Peyer's patch (tissue), 4 donors: ENCODE measurements around the gene PCBP3.

ENCODE experiments used
- POLR2A ChIP-seq, 2 donors: fragments of 450-650 bp; IDR thresholded peaks; one replicate each; pipeline ENCODE4 v1.5.1; 2017; ENCODE audit warnings: antibody characterized with exemption in 2 of 2, mild to moderate bottlenecking in 2 of 2, moderate library complexity in 2 of 2
- TF ChIP-seq, protein P1 (sequence below), 6 experiments: fragments of 450-650 bp in 4 of 6; fragments of 200-600 bp in 2 of 6; sonication (generic) in 1 of 6; IDR thresholded peaks; one replicate each; pipeline ENCODE4 v1.5.1; 2017 to 2019; ENCODE audit warnings: antibody characterized with exemption in 6 of 6, mild to moderate bottlenecking in 3 of 6, moderate library complexity in 1 of 6

DNA sequence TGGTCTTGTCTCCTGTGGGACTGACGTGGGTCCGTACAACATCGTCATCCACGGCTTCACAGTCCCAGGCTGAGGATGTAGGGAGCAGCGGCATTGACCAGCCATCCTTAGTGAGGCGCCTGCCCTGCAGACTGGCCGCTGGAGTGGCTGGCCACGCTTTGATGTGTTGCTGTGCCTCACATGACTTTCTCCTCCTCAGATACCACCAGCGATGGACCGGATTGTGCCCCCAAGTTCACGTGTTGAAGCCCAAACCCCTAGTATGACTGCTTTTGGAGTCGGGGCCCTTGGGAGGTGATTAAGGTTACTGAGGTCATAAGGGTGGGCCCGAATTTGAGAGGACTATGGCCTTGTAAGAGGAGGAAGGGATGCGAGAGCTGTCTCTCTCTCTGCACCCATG is 122.5 kb downstream of the PCBP3 start:
- TF ChIP-seq, protein P1, sequence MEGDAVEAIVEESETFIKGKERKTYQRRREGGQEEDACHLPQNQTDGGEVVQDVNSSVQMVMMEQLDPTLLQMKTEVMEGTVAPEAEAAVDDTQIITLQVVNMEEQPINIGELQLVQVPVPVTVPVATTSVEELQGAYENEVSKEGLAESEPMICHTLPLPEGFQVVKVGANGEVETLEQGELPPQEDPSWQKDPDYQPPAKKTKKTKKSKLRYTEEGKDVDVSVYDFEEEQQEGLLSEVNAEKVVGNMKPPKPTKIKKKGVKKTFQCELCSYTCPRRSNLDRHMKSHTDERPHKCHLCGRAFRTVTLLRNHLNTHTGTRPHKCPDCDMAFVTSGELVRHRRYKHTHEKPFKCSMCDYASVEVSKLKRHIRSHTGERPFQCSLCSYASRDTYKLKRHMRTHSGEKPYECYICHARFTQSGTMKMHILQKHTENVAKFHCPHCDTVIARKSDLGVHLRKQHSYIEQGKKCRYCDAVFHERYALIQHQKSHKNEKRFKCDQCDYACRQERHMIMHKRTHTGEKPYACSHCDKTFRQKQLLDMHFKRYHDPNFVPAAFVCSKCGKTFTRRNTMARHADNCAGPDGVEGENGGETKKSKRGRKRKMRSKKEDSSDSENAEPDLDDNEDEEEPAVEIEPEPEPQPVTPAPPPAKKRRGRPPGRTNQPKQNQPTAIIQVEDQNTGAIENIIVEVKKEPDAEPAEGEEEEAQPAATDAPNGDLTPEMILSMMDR (IDR thresholded peaks at IDR 0.05) = no peak
- TF ChIP-seq POLR2A (IDR thresholded peaks at IDR 0.05) = no peak
